Smooth muscle cell (in vitro differentiated cells): ENCODE results near the gene ADCY5. TPM values are rescaled to one million over a fixed set of nuclear protein-coding genes. Genes with fewer than 3 reads are reported as not detected.

Source experiments
- DNase-seq: peaks from one replicate; lab custom pipeline; 2025; ENCODE audit not compliant: unreplicated experiment; lab: John Stamatoyannopoulos, UW
- H2AFZ ChIP-seq: fragments of 200-600 bp; sonication (generic); 2 replicates; pipeline ENCODE4 v1.6.0; 2016; ENCODE audit warnings: antibody characterized with exemption, low read depth, mild to moderate bottlenecking
- H3F3A ChIP-seq: fragments of 200-600 bp; sonication (generic); 2 replicates; pipeline ENCODE4 v1.6.0; 2017; ENCODE audit warnings: antibody characterized with exemption, low read depth
- H3K27ac ChIP-seq: fragments of 200-600 bp; sonication (generic); 2 replicates; pipeline ENCODE4 v1.5.1; 2016; ENCODE audit warnings: low read depth, mild to moderate bottlenecking
- H3K27me3 ChIP-seq: fragments of 200-600 bp; sonication (generic); 2 replicates; pipeline ENCODE4 v1.6.1; 2016; ENCODE audit warnings: low read depth, mild to moderate bottlenecking
- H3K36me3 ChIP-seq: fragments of 200-600 bp; sonication (generic); 2 replicates; pipeline ENCODE4 v1.5.1; 2016; ENCODE audit warnings: low read depth
- H3K4me1 ChIP-seq: fragments of 200-600 bp; sonication (generic); 2 replicates; pipeline ENCODE4 v1.5.1; 2016; ENCODE audit warnings: low read depth
- H3K4me2 ChIP-seq: fragments of 200-600 bp; sonication (generic); 2 replicates; pipeline ENCODE4 v1.6.0; 2016; ENCODE audit warnings: mild to moderate bottlenecking
- H3K4me3 ChIP-seq: fragments of 200-600 bp; sonication (generic); 2 replicates; pipeline ENCODE4 v1.5.1; 2016; ENCODE audit warnings: mild to moderate bottlenecking
- H3K79me2 ChIP-seq: fragments of 200-600 bp; sonication (generic); 2 replicates; pipeline ENCODE4 v1.6.0; 2016; ENCODE audit warnings: low read depth, mild to moderate bottlenecking
- H3K9ac ChIP-seq: fragments of 200-600 bp; sonication (generic); 2 replicates; pipeline ENCODE4 v1.6.0; 2016; ENCODE audit warnings: low read depth
- H3K9me3 ChIP-seq: fragments of 200-600 bp; sonication (generic); replicated peaks from 2 replicates; pipeline ENCODE4 v1.5.1; 2016; ENCODE audit warnings: low read depth
- H4K20me1 ChIP-seq: fragments of 200-600 bp; sonication (generic); 2 replicates; pipeline ENCODE4 v1.6.0; 2016; ENCODE audit warnings: low read depth
- CTCF ChIP-seq: fragments of 200-600 bp; sonication (generic); IDR thresholded peaks from 2 replicates; pipeline ENCODE4 v1.5.1; 2017; ENCODE audit warnings: borderline replicate concordance, mild to moderate bottlenecking, antibody characterized with exemption; ENCODE audit not compliant: insufficient read depth, poor library complexity, severe bottlenecking
- WGBS: methylation state at CpG from one replicate; pipeline ENCODE4 v1.1.7; 2016; ENCODE audit warnings: low lambda C conversion rate; 5-methylcytosine and 5-hydroxymethylcytosine counted together
- polyA plus RNA-seq: library from polyadenylated mRNA; unstranded; fragments of >200 nt; fragmentation: Nextera tagmentation; extraction: Ambion mirVana; gene quantifications from 2 replicates; pipeline ENCODE4 v1.2.1, GENCODE V29; 2016
- total RNA-seq: library from RNA; depleted of rRNA; stranded (reverse); fragments of >200 nt; gene quantifications from 2 replicates; pipeline ENCODE4 v1.2.3, GENCODE V29; 2014

ADCY5 gene
- total and polyA plus RNA-seq, 2 experiments from 2014 or later = 0.50 to 0.58 TPM

GRCh38 chr3:123395235-123395634 lies 53.7 kb downstream of the ADCY5 start:
- H3K79me2 ChIP-seq = no peaks in the 10 kb centered on the region
- no peak overlapping the region for H3K9ac ChIP-seq
- H3K36me3 ChIP-seq = no peaks in the 10 kb centered on the region
- no peak for TF ChIP-seq CTCF
- H3K27me3 ChIP-seq = peaks cover 47% of the 10 kb centered on the region
- H3K4me2 ChIP-seq = no peak overlapping the region
- H3K27ac ChIP-seq = no peak overlapping the region
- H4K20me1 ChIP-seq = no peaks in the 10 kb centered on the region
- H3K4me3 ChIP-seq = no peak overlapping the region
- H3K9me3 ChIP-seq = no peaks in the 10 kb centered on the region
- no peak for DNase-seq
- WGBS = 93% methylated on average over 5 of the region's 5 CpGs
- H3F3A ChIP-seq = no peaks in the 10 kb centered on the region
- no peaks in the 10 kb centered on the region for H3K4me1 ChIP-seq
- no peak overlapping the region for H2AFZ ChIP-seq

GRCh38 chr3:123394391-123395020 lies 54.4 kb downstream of the ADCY5 start:
- no peaks in the 10 kb centered on the region for H3K36me3 ChIP-seq
- H4K20me1 ChIP-seq = no peaks in the 10 kb centered on the region
- H3K79me2 ChIP-seq = no peaks in the 10 kb centered on the region
- no peak overlapping the region for H2AFZ ChIP-seq
- 76% methylated on average over 5 of the region's 5 CpGs for WGBS
- peaks cover 41% of the 10 kb centered on the region for H3K27me3 ChIP-seq
- no peaks in the 10 kb centered on the region for H3F3A ChIP-seq
- no peak overlapping the region for H3K4me2 ChIP-seq
- H3K27ac ChIP-seq = no peak overlapping the region
- TF ChIP-seq CTCF = no peak
- no peaks in the 10 kb centered on the region for H3K4me1 ChIP-seq
- H3K9ac ChIP-seq = no peak overlapping the region
- no peak overlapping the region for H3K4me3 ChIP-seq
- H3K9me3 ChIP-seq = no peaks in the 10 kb centered on the region
- DNase-seq = no peak

- no peaks in the 10 kb centered on the region for H3K4me1 ChIP-seq
- H3K9me3 ChIP-seq = no peaks in the 10 kb centered on the region
- H4K20me1 ChIP-seq = no peaks in the 10 kb centered on the region
- no peak overlapping the region for H3K27ac ChIP-seq
- H3K36me3 ChIP-seq = no peaks in the 10 kb centered on the region
- H3K4me2 ChIP-seq = no peak overlapping the region
- H3K27me3 ChIP-seq = peaks cover 27% of the 10 kb centered on the region
- DNase-seq = no peak
- H2AFZ ChIP-seq = no peak overlapping the region
- no peak overlapping the region for H3K9ac ChIP-seq
- 92% methylated on average over 4 of the region's 4 CpGs for WGBS
- no peak overlapping the region for H3K4me3 ChIP-seq
- H3K79me2 ChIP-seq = no peaks in the 10 kb centered on the region
- H3F3A ChIP-seq = no peaks in the 10 kb centered on the region
- no peak for TF ChIP-seq CTCF
Observed at GRCh38 chr3:123392871-123393620, 55.8 kb downstream of the ADCY5 start.
